Measurements from ENCODE around the gene PIK3IP1.
"Not testable (repeated sequence)": the region's sequence is repeated elsewhere in the genome, so short reads cannot be mapped to it uniquely, and the experiment has no call there.

Gene PIK3IP1

GRCh38 chr22:31292236-31292989, at the start of gene PIK3IP1:
Gene PIK3IP1, minus strand, starts transcription at chr22:31292488. Its CDS starts 144 bp downstream, at chr22:31292344.
- peak; percentile 81 for DNase-seq

GRCh38 chr22:31341386-31342088, 49.2 kb upstream of the PIK3IP1 start:
- DNase-seq: no peak

GRCh38 chr22:31340765-31341247, 48.5 kb upstream of the PIK3IP1 start:
- no peak for DNase-seq

GRCh38 chr22:31340360-31340759, 48.1 kb upstream of the PIK3IP1 start:
- DNase-seq: no peak

- no peak for DNase-seq
Observed at GRCh38 chr22:31339148-31339832, 47.0 kb upstream of the PIK3IP1 start.

GRCh38 chr22:31337178-31337577, 44.9 kb upstream of the PIK3IP1 start:
- DNase-seq: peak; percentile 56

- DNase-seq: no peak
Observed at GRCh38 chr22:31334329-31334728, 42.0 kb upstream of the PIK3IP1 start.

- no peak for DNase-seq
Observed at GRCh38 chr22:31333641-31334040, 41.4 kb upstream of the PIK3IP1 start.

GRCh38 chr22:31332886-31333285, 40.6 kb upstream of the PIK3IP1 start:
- no peak for DNase-seq

GRCh38 chr22:31332010-31332409, 39.7 kb upstream of the PIK3IP1 start:
- no peak for DNase-seq

- no peak for DNase-seq
Observed at GRCh38 chr22:31329453-31330215, 37.3 kb upstream of the PIK3IP1 start.

GRCh38 chr22:31329029-31329428, 36.7 kb upstream of the PIK3IP1 start:
- DNase-seq: no peak

- no peak for DNase-seq
Observed at GRCh38 chr22:31328544-31328960, 36.3 kb upstream of the PIK3IP1 start.

GRCh38 chr22:31327806-31328543, 35.7 kb upstream of the PIK3IP1 start:
- no peak for DNase-seq

- DNase-seq: no peak
Observed at GRCh38 chr22:31326877-31327276, 34.6 kb upstream of the PIK3IP1 start.

GRCh38 chr22:31323578-31324550, 31.6 kb upstream of the PIK3IP1 start:
- no peak for DNase-seq

- no peak for DNase-seq
Observed at GRCh38 chr22:31321421-31321820, 29.1 kb upstream of the PIK3IP1 start.

GRCh38 chr22:31314220-31314619, 21.9 kb upstream of the PIK3IP1 start:
- DNase-seq: not testable (repeated sequence)

- DNase-seq: peak; percentile 59
Observed at GRCh38 chr22:31313366-31314147, 21.3 kb upstream of the PIK3IP1 start.

GRCh38 chr22:31308181-31308580, 15.9 kb upstream of the PIK3IP1 start:
- DNase-seq: no peak

Measured in stimulated activated CD4-positive, alpha-beta T cell treated with anti-CD3 and anti-CD28 coated beads, Interleukin-1b, Interleukin-23, amount 100 ng/mL, for 48 hours (primary cell).